Tibial nerve (tissue), 4 donors: ENCODE data around the gene SH2D3C. TPM values are rescaled to one million over a fixed set of nuclear protein-coding genes. Genes with fewer than 3 reads are reported as not detected.

ENCODE experiments used
- DNase-seq, 2 donors: peaks; one replicate each; pipeline ENCODE4 v3.0.0-alpha.2; 2019; ENCODE audit warnings: low spot score in 2 of 2
- H3K27ac ChIP-seq, 4 donors: fragments of 200-600 bp; sonication (generic) in 3 of 4; one replicate each; pipeline ENCODE4 v1.5.1; 2017 to 2019; ENCODE audit warnings: mild to moderate bottlenecking in 1 of 4
- H3K27me3 ChIP-seq, 2 donors: fragments of 200-600 bp; sonication (generic) in 1 of 2; one replicate each; pipeline versions ENCODE4 v1.5.1 to v1.6.0; 2017 to 2019
- H3K36me3 ChIP-seq, 3 donors: fragments of 200-600 bp; sonication (generic); one replicate each; pipeline ENCODE4 v1.5.1; 2018 to 2019
- H3K4me1 ChIP-seq, 4 donors: fragments of 200-600 bp; sonication (generic) in 3 of 4; one replicate each; pipeline ENCODE4 v1.5.1; 2017 to 2019
- H3K4me3 ChIP-seq, 4 donors: fragments of 200-600 bp; sonication (generic) in 3 of 4; one replicate each; pipeline ENCODE4 v1.5.1; 2017 to 2019; ENCODE audit warnings: mild to moderate bottlenecking in 1 of 4, moderate library complexity in 1 of 4
- H3K9me3 ChIP-seq, 4 donors: fragments of 200-600 bp; sonication (generic) in 3 of 4; one replicate each; pipeline ENCODE4 v1.5.1; 2017 to 2019
- CTCF ChIP-seq, 5 experiments: fragments of 200-600 bp in 3 of 5; fragments of 450-650 bp in 2 of 5; sonication (generic) in 3 of 5; IDR thresholded peaks; one replicate each; pipeline ENCODE4 v1.5.1; 2016 to 2019; ENCODE audit warnings: antibody characterized with exemption in 5 of 5, mild to moderate bottlenecking in 3 of 5, moderate library complexity in 2 of 5
- EP300 ChIP-seq, 2 donors: sonication (generic); formaldehyde crosslinking; IDR thresholded peaks; one replicate each; pipeline ENCODE4 v1.6.1; 2017; ENCODE audit warnings: antibody characterized with exemption in 2 of 2, mild to moderate bottlenecking in 1 of 2
- POLR2A ChIP-seq, 2 donors: fragments of 450-650 bp; IDR thresholded peaks; one replicate each; pipeline ENCODE4 v1.6.1; 2017; ENCODE audit warnings: antibody characterized with exemption in 2 of 2, mild to moderate bottlenecking in 2 of 2, moderate library complexity in 2 of 2
- WGBS, 2 donors: methylation state at CpG; one replicate each; pipeline ENCODE4 v1.1.5; 2018; 5-methylcytosine and 5-hydroxymethylcytosine counted together
- total RNA-seq, 4 donors: library from RNA; depleted of rRNA; stranded (reverse); fragments of >200 nt; gene quantifications; one replicate each; pipeline ENCODE4 v1.1.0, GENCODE V29; 2016

Gene SH2D3C
- total RNA-seq, 4 donors from 2014 or later, result 4.2 to 18.9 (median 13.4) TPM

- Histone ChIP-seq H3K27ac (peak overlapping the region; percentile 23 to 62 (median 56)), H3K4me1 (peaks cover 0 to 39% (median 30%) of the 10 kb centered on the region in 4 donors), H3K27me3 (no peaks in the 10 kb centered on the region), H3K9me3 (no peaks in the 10 kb centered on the region), H3K4me3 (peak overlapping the region; percentile 25 to 53 (median 41)), H3K36me3 (no peaks in the 10 kb centered on the region)
- TF ChIP-seq POLR2A (IDR thresholded peaks at IDR 0.05) (no peak), CTCF (IDR thresholded peaks at IDR 0.05) (no peak), EP300 (IDR thresholded peaks at IDR 0.05) (no peak)
- WGBS, 2 donors, result 17 to 45% methylated on average over 2 of the region's 3 CpGs
- DNase-seq, result no peak
These were observed 7.9 kb downstream of the SH2D3C start for GRCh38 chr9:127770583-127770904.

GRCh38 chr9:127769929-127770582 is 8.4 kb downstream of the SH2D3C start:
- Histone ChIP-seq H3K27me3 (no peaks in the 10 kb centered on the region), H3K4me3 (peak overlapping the region; percentile 25 to 53 (median 41)), H3K36me3 (no peaks in the 10 kb centered on the region), H3K4me1 (peaks cover 0 to 39% (median 30%) of the 10 kb centered on the region in 4 donors), H3K9me3 (no peaks in the 10 kb centered on the region), H3K27ac (peak overlapping the region in 3 of 4 donors; percentile 52 to 62 (median 59))
- TF ChIP-seq EP300 (IDR thresholded peaks at IDR 0.05), result no peak
- no peak for TF ChIP-seq POLR2A (IDR thresholded peaks at IDR 0.05)
- TF ChIP-seq CTCF (IDR thresholded peaks at IDR 0.05), result no peak
- WGBS, 2 donors, result 45 to 55% methylated on average over 4 of the region's 4 CpGs
- DNase-seq, result no peak

- 94 to 97% methylated on average over 5 of the region's 5 CpGs for WGBS, 2 donors
- peak overlapping the region in 2 of 4 donors; percentile 57 to 74 for H3K27ac ChIP-seq
- H3K4me3 ChIP-seq, result no peak overlapping the region
These were observed 9.4 kb downstream of the SH2D3C start for GRCh38 chr9:127769101-127769500.

GRCh38 chr9:127768698-127769097 is 9.8 kb downstream of the SH2D3C start:
- no peaks in the 10 kb centered on the region for H3K9me3 ChIP-seq
- H3K4me1 ChIP-seq, result peaks cover 0 to 45% (median 30%) of the 10 kb centered on the region in 4 donors
- no peaks in the 10 kb centered on the region for H3K36me3 ChIP-seq
- no peak for DNase-seq
- WGBS, 2 donors, result 47 to 58% methylated on average over 8 of the region's 8 CpGs
- peak overlapping the region in 1 of 4 donors; percentile 8 for H3K4me3 ChIP-seq
- no peaks in the 10 kb centered on the region for H3K27me3 ChIP-seq
- TF ChIP-seq EP300 (IDR thresholded peaks at IDR 0.05) (no peak), CTCF (IDR thresholded peaks at IDR 0.05) (no peak), POLR2A (IDR thresholded peaks at IDR 0.05) (no peak)
- H3K27ac ChIP-seq, result peak overlapping the region in 3 of 4 donors; percentile 41 to 74 (median 64)

More at GRCh38 chr9:127769101-127769500, 9.4 kb downstream of the SH2D3C start:
- no peak for TF ChIP-seq EP300 (IDR thresholded peaks at IDR 0.05)
- no peak for TF ChIP-seq CTCF (IDR thresholded peaks at IDR 0.05)
- H3K9me3 ChIP-seq, result no peaks in the 10 kb centered on the region
- no peaks in the 10 kb centered on the region for H3K36me3 ChIP-seq
- no peak for DNase-seq
- H3K27me3 ChIP-seq, result no peaks in the 10 kb centered on the region
- H3K4me1 ChIP-seq, result peaks cover 0 to 44% (median 30%) of the 10 kb centered on the region in 4 donors

GRCh38 chr9:127767909-127768331 is 10.5 kb downstream of the SH2D3C start:
- Histone ChIP-seq H3K4me3 (peak overlapping the region in 1 of 4 donors; percentile 8), H3K27ac (peak overlapping the region in 3 of 4 donors; percentile 41 to 74 (median 64)), H3K27me3 (no peaks in the 10 kb centered on the region), H3K4me1 (peaks cover 0 to 48% (median 30%) of the 10 kb centered on the region in 4 donors), H3K36me3 (no peaks in the 10 kb centered on the region), H3K9me3 (no peaks in the 10 kb centered on the region)
- TF ChIP-seq CTCF (IDR thresholded peaks at IDR 0.05), result no peak
- no peak for TF ChIP-seq EP300 (IDR thresholded peaks at IDR 0.05)
- TF ChIP-seq POLR2A (IDR thresholded peaks at IDR 0.05), result no peak
- 19 to 34% methylated on average over 7 to 13 of the region's 13 CpGs for WGBS, 2 donors
- no peak for DNase-seq
